GM10266 (cell line): ENCODE results near the gene METTL27.

Experiments
- DNase-seq: peaks from one replicate; pipeline ENCODE4 v3.0.0; 2012; ENCODE audit errors: extremely low spot score
- TF ChIP-seq, protein P1 (sequence below): IDR thresholded peaks from 2 replicates; pipeline ENCODE4 v1.5.1; 2012; ENCODE audit warnings: mild to moderate bottlenecking, low read depth; ENCODE audit not compliant: control insufficient read depth, insufficient read depth; ENCODE audit errors: missing control alignments

Gene METTL27

DNA sequence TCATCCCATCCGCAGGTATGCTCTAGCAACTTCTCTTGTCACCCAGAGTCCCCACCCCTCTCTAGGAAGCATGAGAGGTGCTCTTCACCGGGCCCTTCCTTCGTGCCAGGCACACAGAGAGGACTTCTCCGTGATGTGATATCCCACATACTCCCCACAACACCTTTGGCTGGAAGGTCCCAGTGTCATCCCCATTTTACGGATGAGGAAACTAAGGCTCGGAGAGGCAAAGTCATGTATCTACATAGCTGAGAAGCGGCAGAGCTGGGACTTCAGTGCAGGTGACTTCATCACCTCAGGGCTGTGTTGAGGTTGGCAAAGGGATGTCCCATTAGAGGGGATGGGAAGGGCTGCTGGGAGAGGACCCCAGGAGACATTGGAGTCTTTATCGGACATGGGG lies 34.0 kb upstream of the METTL27 start:
- no peak for DNase-seq
- TF ChIP-seq, protein P1, sequence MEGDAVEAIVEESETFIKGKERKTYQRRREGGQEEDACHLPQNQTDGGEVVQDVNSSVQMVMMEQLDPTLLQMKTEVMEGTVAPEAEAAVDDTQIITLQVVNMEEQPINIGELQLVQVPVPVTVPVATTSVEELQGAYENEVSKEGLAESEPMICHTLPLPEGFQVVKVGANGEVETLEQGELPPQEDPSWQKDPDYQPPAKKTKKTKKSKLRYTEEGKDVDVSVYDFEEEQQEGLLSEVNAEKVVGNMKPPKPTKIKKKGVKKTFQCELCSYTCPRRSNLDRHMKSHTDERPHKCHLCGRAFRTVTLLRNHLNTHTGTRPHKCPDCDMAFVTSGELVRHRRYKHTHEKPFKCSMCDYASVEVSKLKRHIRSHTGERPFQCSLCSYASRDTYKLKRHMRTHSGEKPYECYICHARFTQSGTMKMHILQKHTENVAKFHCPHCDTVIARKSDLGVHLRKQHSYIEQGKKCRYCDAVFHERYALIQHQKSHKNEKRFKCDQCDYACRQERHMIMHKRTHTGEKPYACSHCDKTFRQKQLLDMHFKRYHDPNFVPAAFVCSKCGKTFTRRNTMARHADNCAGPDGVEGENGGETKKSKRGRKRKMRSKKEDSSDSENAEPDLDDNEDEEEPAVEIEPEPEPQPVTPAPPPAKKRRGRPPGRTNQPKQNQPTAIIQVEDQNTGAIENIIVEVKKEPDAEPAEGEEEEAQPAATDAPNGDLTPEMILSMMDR, result no peak

DNA sequence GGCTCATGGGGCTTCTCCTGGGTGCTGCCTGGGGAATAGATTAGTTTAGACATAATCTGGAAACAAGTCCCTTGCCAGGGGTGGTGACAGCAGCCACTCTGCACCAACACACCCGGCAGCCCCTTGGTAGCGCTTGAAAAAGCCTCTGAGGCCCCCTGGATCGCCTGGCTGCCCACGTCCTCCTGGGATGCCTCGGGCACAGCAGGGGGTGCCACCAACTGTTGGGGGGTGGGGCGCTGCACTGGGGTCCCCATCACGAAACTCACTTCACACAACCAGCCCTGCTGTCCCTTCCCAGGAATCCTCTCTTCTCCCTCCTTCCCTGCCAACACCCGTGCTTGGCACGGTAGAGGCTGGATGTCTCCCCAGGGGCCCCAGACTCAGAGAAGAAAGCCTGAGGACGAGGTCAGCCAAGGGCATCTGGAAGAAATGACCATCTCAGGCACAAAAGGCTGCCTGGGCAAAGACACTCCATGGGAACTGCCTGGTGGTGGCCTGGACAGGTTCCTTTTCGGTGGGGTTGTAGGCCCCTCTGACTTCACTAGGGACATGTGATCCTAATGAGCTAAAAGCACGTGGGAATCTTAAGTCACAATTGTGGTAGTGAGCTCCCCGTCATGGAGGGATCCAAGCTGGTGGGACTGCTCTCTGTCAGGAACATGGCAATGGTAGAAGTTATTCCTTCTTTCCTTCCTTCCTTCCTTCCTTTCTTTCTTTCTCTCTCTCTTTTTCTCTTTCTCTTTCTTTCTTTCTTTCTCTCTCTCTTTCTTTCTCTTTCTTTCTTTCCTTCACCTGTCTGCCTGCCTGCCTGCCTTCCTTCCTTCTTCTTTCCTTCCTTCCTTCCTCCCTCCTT lies 30.0 kb upstream of the METTL27 start:
- TF ChIP-seq, protein P1, result no peak
- no peak for DNase-seq

DNA sequence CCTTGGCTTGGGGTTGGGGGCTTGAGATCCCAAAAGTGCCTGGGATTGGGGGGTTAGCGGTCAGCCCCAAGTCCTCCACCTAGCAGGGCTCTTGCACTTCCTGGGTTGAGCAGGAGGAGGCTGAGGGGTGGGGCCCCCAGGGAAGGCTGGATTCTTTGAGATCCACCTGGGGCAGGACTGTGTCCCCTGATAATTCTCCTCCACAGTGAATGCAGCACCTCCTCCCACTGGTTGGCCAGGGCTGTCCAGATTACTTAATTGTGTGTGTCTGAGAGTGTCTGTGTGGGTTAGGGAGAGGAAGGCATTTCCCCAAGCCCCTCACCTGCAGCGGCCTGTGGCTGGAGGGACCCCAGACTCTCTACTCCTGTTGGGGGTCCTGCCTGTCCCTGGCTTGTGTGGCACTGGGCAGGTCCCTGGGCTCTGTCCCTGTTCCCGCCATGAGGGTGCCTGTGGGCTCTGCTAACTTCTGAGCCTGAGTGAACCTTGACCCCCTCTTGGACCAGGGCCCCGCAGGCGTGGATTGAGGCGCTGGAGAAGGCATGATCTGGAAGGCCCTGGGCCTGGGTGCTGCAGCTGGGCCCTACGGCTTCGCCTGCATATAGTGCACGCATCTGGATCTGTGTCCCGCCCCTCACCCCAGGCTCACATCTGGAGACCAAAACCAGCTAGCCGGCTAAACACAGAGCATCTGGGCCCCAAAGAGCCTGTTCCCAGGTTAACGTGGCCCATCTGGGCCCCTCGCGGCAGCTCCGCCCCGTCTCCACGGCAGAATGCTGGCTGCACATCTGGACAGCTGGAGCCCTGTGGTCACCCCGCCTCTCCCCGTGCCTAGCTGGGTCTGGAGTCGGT lies 29.1 kb upstream of the METTL27 start:
- DNase-seq, result no peak
- TF ChIP-seq, protein P1, result no peak

DNA sequence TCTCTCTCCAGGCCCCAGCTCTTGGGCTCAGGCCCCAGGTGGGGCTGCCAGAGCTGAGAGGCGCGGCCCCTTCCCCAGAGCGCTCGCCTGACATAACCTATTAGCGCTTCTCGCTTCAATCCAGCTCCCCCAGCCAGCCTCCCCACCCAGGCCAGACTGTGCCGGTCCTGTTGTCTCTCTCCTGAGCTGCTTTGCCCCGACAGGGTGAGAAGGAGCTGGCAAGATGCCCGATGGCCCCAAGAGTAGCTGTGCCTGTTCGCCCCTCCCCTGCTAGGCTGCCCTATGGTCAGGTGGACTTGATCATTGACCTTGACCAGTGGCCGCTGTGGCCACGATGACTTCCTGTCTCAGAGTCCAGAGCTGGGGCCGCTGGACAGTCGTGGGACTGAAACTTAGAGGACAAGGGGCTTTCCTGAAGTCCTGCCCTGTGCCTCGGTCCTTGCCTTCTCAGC lies 27.8 kb upstream of the METTL27 start:
- no peak for DNase-seq
- TF ChIP-seq, protein P1, result no peak

DNA sequence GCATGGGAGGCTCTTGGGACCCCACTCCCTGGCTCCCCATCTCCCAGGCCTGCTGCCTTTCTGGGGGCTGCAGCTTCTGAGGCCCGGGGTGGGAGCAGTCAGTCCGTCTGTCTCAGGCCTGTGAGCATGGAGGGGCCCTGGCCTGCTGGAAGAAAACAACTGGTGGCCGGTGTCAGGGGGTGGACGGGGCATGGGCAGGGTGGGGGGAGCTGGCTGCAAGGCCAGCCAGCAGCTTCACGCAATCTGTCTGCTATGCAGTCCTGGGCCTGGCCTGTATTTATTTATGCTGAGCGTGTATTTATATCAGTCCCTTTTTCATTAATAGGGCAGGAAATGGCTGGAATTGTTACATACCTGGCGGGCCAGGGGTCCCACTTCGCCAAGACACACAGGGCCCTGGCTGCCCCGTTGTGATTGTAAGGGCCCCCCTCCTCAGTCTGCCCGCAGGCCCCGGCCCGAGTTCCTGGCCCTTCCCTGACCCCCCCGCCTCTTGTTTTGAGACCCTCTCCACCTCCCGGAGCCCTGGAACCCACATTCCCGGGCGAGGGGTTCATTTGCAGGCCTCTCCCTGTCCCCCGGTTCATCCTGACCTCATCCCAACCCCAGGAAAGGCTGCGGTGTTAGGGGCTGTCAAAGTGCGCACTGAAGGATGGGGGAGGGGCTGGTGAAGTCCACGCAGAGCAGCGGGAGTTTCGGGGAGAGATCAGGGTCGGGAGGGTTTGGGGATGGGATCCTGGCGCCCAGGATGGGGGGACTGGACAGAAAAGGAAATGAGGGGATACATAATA lies 26.9 kb upstream of the METTL27 start:
- TF ChIP-seq, protein P1, result no peak

DNA sequence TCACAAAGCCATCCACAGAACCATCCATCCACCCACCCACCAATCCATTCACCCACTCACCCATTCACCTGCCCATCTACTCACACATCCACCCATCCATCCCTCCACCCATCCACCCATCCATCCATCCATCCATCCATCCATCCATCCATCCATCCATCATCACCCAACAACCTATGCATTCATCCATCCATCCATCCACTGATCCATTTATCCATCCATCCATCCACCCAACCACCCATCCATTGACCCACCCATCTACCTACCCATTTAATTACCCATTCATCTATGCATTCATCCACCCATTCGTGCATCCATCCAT lies 24.1 kb upstream of the METTL27 start:
- TF ChIP-seq, protein P1, result no peak

More for the DNA sequence above, 26.9 kb upstream of the METTL27 start:
- no peak for DNase-seq

More for the DNA sequence above, 24.1 kb upstream of the METTL27 start:
- no peak for DNase-seq
